AG10803 (cell line): ENCODE data around the gene FLNB.

Experiments used
- DNase-seq: peaks from one replicate; pipeline ENCODE4 v3.0.0; 2010; ENCODE audit warnings: low read depth
- H3K4me3 ChIP-seq: 2 replicates; pipeline ENCODE4 v1.5.1; 2011; ENCODE audit warnings: mild to moderate bottlenecking, low read length, control low read depth
- CTCF ChIP-seq: conservative IDR thresholded peaks from 2 replicates; pipeline ENCODE4 v1.5.1; 2011; ENCODE audit warnings: mild to moderate bottlenecking, low read length, control low read depth, inconsistent platforms

The FLNB gene

GRCh38 chr3:58153371-58153770 lies 145.1 kb downstream of the FLNB start:
- DNase-seq: no peak
- no peak for TF ChIP-seq CTCF
- no peak overlapping the region for H3K4me3 ChIP-seq

GRCh38 chr3:58154626-58155449 lies 146.6 kb downstream of the FLNB start:
- no peak overlapping the region for H3K4me3 ChIP-seq
- TF ChIP-seq CTCF: no peak
- no peak for DNase-seq

- DNase-seq: no peak
- no peak for TF ChIP-seq CTCF
- H3K4me3 ChIP-seq: no peak overlapping the region
Measured at GRCh38 chr3:58155838-58156237, 147.6 kb downstream of the FLNB start.

GRCh38 chr3:58157700-58158099 lies 149.5 kb downstream of the FLNB start:
- no peak for DNase-seq
- no peak for TF ChIP-seq CTCF
- no peak overlapping the region for H3K4me3 ChIP-seq

- H3K4me3 ChIP-seq: no peak overlapping the region
- TF ChIP-seq CTCF: no peak
- DNase-seq: no peak
Measured at GRCh38 chr3:58158442-58159153, 150.4 kb downstream of the FLNB start.

GRCh38 chr3:58160399-58160798 lies 152.2 kb downstream of the FLNB start:
- no peak for DNase-seq
- no peak overlapping the region for H3K4me3 ChIP-seq
- TF ChIP-seq CTCF: no peak
